Omental fat pad (tissue), 4 donors: ENCODE data around the gene QRFP. TPM values are rescaled to one million over a fixed set of nuclear protein-coding genes. Genes with fewer than 3 reads are reported as not detected.

Experiments
- total RNA-seq, 4 donors: library from RNA; depleted of rRNA; stranded (reverse); fragments of >200 nt; gene quantifications; one replicate each; pipeline ENCODE4 v1.1.0, GENCODE V29; 2016

Gene QRFP
- total RNA-seq, 4 donors from 2014 or later, result not detected

Other genes with a start within 250 kb of the QRFP start
- not detected for gene PRDM12, start 232.2 kb downstream of the QRFP start, total RNA-seq
- gene EXOSC2, start 203.0 kb downstream of the QRFP start, total RNA-seq, result 10 to 100 TPM; 16.9 to 46.6 (median 22.6) TPM
- 10 to 100 TPM; 48.8 to 82.8 (median 75.3) TPM for gene ABL1, start 61.6 kb downstream of the QRFP start, total RNA-seq
- gene FIBCD1, start 42.4 kb upstream of the QRFP start, total RNA-seq, result 1 to 10 TPM in 1 of 4 donors, not detected in 3; 1.6 TPM
- 1 to 10 TPM in 1 of 4 donors, under 1 TPM in 3; 0.09 to 1.9 (median 0.65) TPM for gene LAMC3, start 112.4 kb upstream of the QRFP start, total RNA-seq
- gene AIF1L, start 199.7 kb upstream of the QRFP start, total RNA-seq, result 100 to 1,000 TPM in 1 of 4 donors, 10 to 100 TPM in 3; 19.9 to 121 (median 38.4) TPM
- 10 to 100 TPM; 27.4 to 78.3 (median 47.4) TPM for gene NUP214, start 228.8 kb upstream of the QRFP start, total RNA-seq